ENCODE results near the gene CNTNAP2. TPM values are rescaled to one million over a fixed set of nuclear protein-coding genes. Genes with fewer than 3 reads are reported as not detected.

The CNTNAP2 gene
- total and polyA plus RNA-seq, 2 of the 8 experiments (the other 6 are each of a cell fraction or from before 2014, with no cell fraction given), result 27.9 to 71.0 TPM

DNA sequence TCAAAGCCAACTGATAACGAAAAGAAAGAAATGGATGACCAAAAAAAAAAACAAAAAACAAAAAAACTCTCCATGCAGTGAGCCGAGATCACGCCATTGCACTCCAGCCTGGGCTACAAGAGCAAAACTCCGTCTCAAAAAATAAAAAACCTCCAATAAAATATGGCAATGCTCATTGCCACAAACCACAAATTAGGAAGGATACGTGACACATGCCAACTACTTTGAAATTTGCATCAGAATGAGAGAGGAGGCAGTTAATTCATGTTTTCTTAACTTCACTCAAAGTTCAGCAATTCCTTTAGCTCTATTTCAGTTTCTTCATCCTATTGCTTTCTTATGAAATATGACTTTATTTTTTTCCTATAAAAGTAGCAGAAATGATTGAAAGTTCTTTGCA is 2075.9 kb downstream of the CNTNAP2 start:
- Histone ChIP-seq H3K4me1 (replicated peaks in 1 of 4; ENCODE audit: control insufficient read depth in 3 of 4, insufficient read depth in 4 of 4, low read length in 3 of 4) (no peaks in the 10 kb centered on the region), H3K4ac (replicated peaks; ENCODE audit: insufficient read length, low read depth, low read length) (no peak overlapping the region), H3K79me2 (ENCODE audit: control insufficient read depth in 1 of 2, insufficient read depth in 2 of 2, low read length in 2 of 2) (no peaks in the 10 kb centered on the region), H2BK15ac (ENCODE audit: low read length) (no peak overlapping the region), H2AK5ac (ENCODE audit: low read depth, low read length) (no peak overlapping the region), H3K4me3 (ENCODE audit: extremely low read depth in 1 of 4, insufficient read depth in 2 of 4, low read depth in 3 of 4, low read length in 4 of 4) (no peak overlapping the region), H3K23me2 (ENCODE audit: low read depth, low read length) (no peaks in the 10 kb centered on the region), H3K18ac (ENCODE audit: extremely low read depth, low read length) (no peak overlapping the region), H3K56ac (replicated peaks; ENCODE audit: insufficient read length, low read depth, low read length) (no peak overlapping the region), H3K14ac (ENCODE audit: insufficient read length) (no peak overlapping the region), H2AFZ (ENCODE audit: low read length) (no peak overlapping the region), H2BK20ac (ENCODE audit: low read length) (no peak overlapping the region), H3K27me3 (replicated peaks in 1 of 4; ENCODE audit: control insufficient read depth in 3 of 4, extremely low read depth in 1 of 4, insufficient read depth in 3 of 4, low read length in 3 of 4) (no peaks in the 10 kb centered on the region), H3K9me3 (ENCODE audit: insufficient read depth in 2 of 2, low read depth in 1 of 2, low read length in 1 of 2) (no peaks in the 10 kb centered on the region), H4K5ac (ENCODE audit: insufficient read length, low read depth, low read length) (no peak overlapping the region), H4K91ac (replicated peaks; ENCODE audit: insufficient read length, low read length) (no peak overlapping the region), H3K23ac (ENCODE audit: insufficient read length) (no peak overlapping the region), H4K8ac (ENCODE audit: extremely low read depth, insufficient read depth, low read length) (no peak overlapping the region), H2BK5ac (ENCODE audit: low read depth, low read length) (no peak overlapping the region), H2BK12ac (ENCODE audit: low read depth, low read length) (no peak overlapping the region), H3K36me3 (ENCODE audit: control insufficient read depth in 2 of 4, insufficient read depth in 4 of 4, low read length in 3 of 4) (no peaks in the 10 kb centered on the region), H3K9ac (replicated peaks in 1 of 4; ENCODE audit: extremely low read depth in 1 of 4, low read depth in 3 of 4, low read length in 3 of 4) (no peak overlapping the region), H3K4me2 (ENCODE audit: insufficient read depth in 1 of 2, low read depth in 2 of 2, low read length in 2 of 2) (no peak overlapping the region), H4K20me1 (replicated peaks in 1 of 2; ENCODE audit: control insufficient read depth in 1 of 2, insufficient read depth in 2 of 2, low read length in 2 of 2) (no peaks in the 10 kb centered on the region), H3K79me1 (ENCODE audit: low read depth, low read length) (no peaks in the 10 kb centered on the region), H3K27ac (ENCODE audit: low read depth, low read length) (no peak overlapping the region), H2BK120ac (replicated peaks; ENCODE audit: low read depth, low read length) (no peak overlapping the region)
- POLR2A ChIA-PET (ENCODE audit: partially characterized antibody), result no interaction called here
- CTCF ChIA-PET (ENCODE audit: partially characterized antibody), result no interaction called here
- WGBS, 2 experiments (ENCODE audit: extremely low coverage in 1 of 2, insufficient coverage in 1 of 2, insufficient read length in 1 of 2, insufficient replicate concordance in 2 of 2, low coverage in 1 of 2, low lambda C conversion rate in 2 of 2, missing lambda C conversion rate in 1 of 2), result 85% methylated on average over 5 of the region's 5 CpGs; no CpG with 5 or more reads in 1 of the 2 experiments
- DNase-seq (ENCODE audit: low read depth in 1 of 2, low spot score in 2 of 2) (no peak), FAIRE-seq (no peak)
- TF ChIP-seq BCL11A (IDR thresholded peaks at IDR 0.05; ENCODE audit: low read depth in 2 of 2, low read length in 2 of 2) (no peak), MAFK (IDR thresholded peaks at IDR 0.05; ENCODE audit: low read depth, low read length) (no peak)
